ENCODE measurements around the gene MYL1.

The MYL1 gene

GRCh38 chr2:210315015-210315788, at the start of gene MYL1:
TSS of gene MYL1 (minus strand) at chr2:210315174. CDS start at chr2:210315042, 132 bp downstream.
- DNase-seq, result no peak

- peak; percentile 2 for DNase-seq
These were observed 48.9 kb upstream of the MYL1 start for GRCh38 chr2:210363876-210364275.

GRCh38 chr2:210363261-210363660, 48.3 kb upstream of the MYL1 start:
- DNase-seq, result no peak

- DNase-seq, result no peak
These were observed 45.4 kb upstream of the MYL1 start for GRCh38 chr2:210360412-210360811.

- DNase-seq, result no peak
These were observed 42.0 kb upstream of the MYL1 start for GRCh38 chr2:210356944-210357343.

GRCh38 chr2:210337159-210337558, 22.2 kb upstream of the MYL1 start:
- DNase-seq, result no peak

GRCh38 chr2:210324906-210325305, 9.9 kb upstream of the MYL1 start:
- DNase-seq, result no peak

- DNase-seq, result no peak
These were observed 9.5 kb upstream of the MYL1 start for GRCh38 chr2:210324458-210324857.

GRCh38 chr2:210323003-210323402, 8.0 kb upstream of the MYL1 start:
- no peak for DNase-seq

GRCh38 chr2:210318891-210319290, 3.9 kb upstream of the MYL1 start:
- DNase-seq, result no peak

GRCh38 chr2:210318486-210318885, 3.5 kb upstream of the MYL1 start:
- DNase-seq, result no peak

- DNase-seq, result no peak
These were observed 4.4 kb downstream of the MYL1 start for GRCh38 chr2:210310550-210310949.

GRCh38 chr2:210309548-210310233, 5.3 kb downstream of the MYL1 start:
- DNase-seq, result no peak

- DNase-seq, result no peak
These were observed 11.5 kb downstream of the MYL1 start for GRCh38 chr2:210303498-210303897.

GRCh38 chr2:210302326-210302725, 12.6 kb downstream of the MYL1 start:
- no peak for DNase-seq

GRCh38 chr2:210299866-210300373, 15.1 kb downstream of the MYL1 start:
- peak; percentile 55 for DNase-seq

- no peak for DNase-seq
These were observed 26.6 kb downstream of the MYL1 start for GRCh38 chr2:210288408-210288807.

- no peak for DNase-seq
These were observed 27.7 kb downstream of the MYL1 start for GRCh38 chr2:210287301-210287700.

- no peak for DNase-seq
These were observed 28.8 kb downstream of the MYL1 start for GRCh38 chr2:210286123-210286680.

- DNase-seq, result no peak
These were observed 37.8 kb downstream of the MYL1 start for GRCh38 chr2:210277133-210277532.

- DNase-seq, result no peak
These were observed 43.7 kb downstream of the MYL1 start for GRCh38 chr2:210271300-210271699.

- no peak for DNase-seq
These were observed 45.8 kb downstream of the MYL1 start for GRCh38 chr2:210269148-210269547.

- DNase-seq, result no peak
These were observed 46.7 kb downstream of the MYL1 start for GRCh38 chr2:210268281-210268680.

- no peak for DNase-seq
These were observed 47.3 kb downstream of the MYL1 start for GRCh38 chr2:210267698-210268097.

Measured in NCI-H1048 (cell line).